ENCODE measurements around the gene DRD2. TPM values are rescaled to one million over a fixed set of nuclear protein-coding genes. Genes with fewer than 3 reads are reported as not detected.

The DRD2 gene
- total RNA-seq, 1 donor from 2014 or later = 289 TPM

GRCh38 chr11:113400631-113401230 is 74.5 kb downstream of the DRD2 start:
- DNase-seq = no peak
- H3K36me3 Mint-ChIP-seq (ENCODE audit: unreplicated experiment) = no peaks in the 10 kb centered on the region
- no peak overlapping the region for H3K27ac Mint-ChIP-seq (ENCODE audit: unreplicated experiment)
- H3K4me1 Mint-ChIP-seq (ENCODE audit: low read depth, unreplicated experiment) = peaks cover 7% of the 10 kb centered on the region
- peak overlapping the region; percentile 34 for H3K4me3 Mint-ChIP-seq (ENCODE audit: unreplicated experiment)
- peaks cover 30% of the 10 kb centered on the region for H3K9me3 Mint-ChIP-seq (ENCODE audit: unreplicated experiment)
- TF ChIP-seq CTCF (IDR thresholded peaks at IDR 0.05; ENCODE audit: partially characterized antibody, unreplicated experiment) = no peak
- peaks cover 28% of the 10 kb centered on the region for H3K27me3 Mint-ChIP-seq (ENCODE audit: unreplicated experiment)

GRCh38 chr11:113398669-113399430 is 76.3 kb downstream of the DRD2 start:
- TF ChIP-seq CTCF (IDR thresholded peaks at IDR 0.05; ENCODE audit: partially characterized antibody, unreplicated experiment) = no peak
- Mint-ChIP-seq H3K9me3 (ENCODE audit: unreplicated experiment) (peaks cover 19% of the 10 kb centered on the region), H3K27me3 (ENCODE audit: unreplicated experiment) (peaks cover 15% of the 10 kb centered on the region), H3K4me3 (ENCODE audit: unreplicated experiment) (no peak overlapping the region), H3K4me1 (ENCODE audit: low read depth, unreplicated experiment) (peaks cover 4% of the 10 kb centered on the region), H3K27ac (ENCODE audit: unreplicated experiment) (no peak overlapping the region), H3K36me3 (ENCODE audit: unreplicated experiment) (no peaks in the 10 kb centered on the region)
- DNase-seq = no peak

GRCh38 chr11:113397821-113398220 is 77.4 kb downstream of the DRD2 start:
- peaks cover 15% of the 10 kb centered on the region for H3K9me3 Mint-ChIP-seq (ENCODE audit: unreplicated experiment)
- H3K27ac Mint-ChIP-seq (ENCODE audit: unreplicated experiment) = no peak overlapping the region
- H3K4me3 Mint-ChIP-seq (ENCODE audit: unreplicated experiment) = no peak overlapping the region
- TF ChIP-seq CTCF (IDR thresholded peaks at IDR 0.05; ENCODE audit: partially characterized antibody, unreplicated experiment) = no peak
- peaks cover 4% of the 10 kb centered on the region for H3K4me1 Mint-ChIP-seq (ENCODE audit: low read depth, unreplicated experiment)
- H3K27me3 Mint-ChIP-seq (ENCODE audit: unreplicated experiment) = peaks cover 7% of the 10 kb centered on the region
- no peaks in the 10 kb centered on the region for H3K36me3 Mint-ChIP-seq (ENCODE audit: unreplicated experiment)
- DNase-seq = no peak

GRCh38 chr11:113397212-113397611 is 78.0 kb downstream of the DRD2 start:
- no peaks in the 10 kb centered on the region for H3K36me3 Mint-ChIP-seq (ENCODE audit: unreplicated experiment)
- peaks cover 11% of the 10 kb centered on the region for H3K9me3 Mint-ChIP-seq (ENCODE audit: unreplicated experiment)
- H3K4me1 Mint-ChIP-seq (ENCODE audit: low read depth, unreplicated experiment) = peaks cover 3% of the 10 kb centered on the region
- no peak for DNase-seq
- H3K27ac Mint-ChIP-seq (ENCODE audit: unreplicated experiment) = no peak overlapping the region
- no peak for TF ChIP-seq CTCF (IDR thresholded peaks at IDR 0.05; ENCODE audit: partially characterized antibody, unreplicated experiment)
- no peak overlapping the region for H3K4me3 Mint-ChIP-seq (ENCODE audit: unreplicated experiment)
- peaks cover 9% of the 10 kb centered on the region for H3K27me3 Mint-ChIP-seq (ENCODE audit: unreplicated experiment)

- H3K27ac Mint-ChIP-seq (ENCODE audit: unreplicated experiment) = peak overlapping the region; percentile 26
- H3K9me3 Mint-ChIP-seq (ENCODE audit: unreplicated experiment) = peaks cover 11% of the 10 kb centered on the region
- H3K36me3 Mint-ChIP-seq (ENCODE audit: unreplicated experiment) = no peaks in the 10 kb centered on the region
- no peak overlapping the region for H3K4me3 Mint-ChIP-seq (ENCODE audit: unreplicated experiment)
- peaks cover 9% of the 10 kb centered on the region for H3K27me3 Mint-ChIP-seq (ENCODE audit: unreplicated experiment)
- peaks cover 5% of the 10 kb centered on the region for H3K4me1 Mint-ChIP-seq (ENCODE audit: low read depth, unreplicated experiment)
- no peak for DNase-seq
- no peak for TF ChIP-seq CTCF (IDR thresholded peaks at IDR 0.05; ENCODE audit: partially characterized antibody, unreplicated experiment)
These were observed 78.5 kb downstream of the DRD2 start for GRCh38 chr11:113396690-113397089.

Data from glutamatergic neuron (in vitro differentiated cells).